Right lobe of liver (tissue), 4 donors: ENCODE measurements around the gene SNED1.

Experiments
- CTCF ChIP-seq, 4 donors: fragments of 200-600 bp in 3 of 4; fragments of 450-650 bp in 1 of 4; IDR thresholded peaks; one replicate each; pipeline versions ENCODE4 v1.5.1 to v1.8.0; 2016 to 2022; ENCODE audit warnings: antibody characterized with exemption in 4 of 4, mild to moderate bottlenecking in 2 of 4
- POLR2A ChIP-seq: fragments of 450-650 bp; IDR thresholded peaks from one replicate; pipeline ENCODE4 v1.6.1; 2017; ENCODE audit warnings: antibody characterized with exemption, mild to moderate bottlenecking
- donor health status: DM: no; HTN: no; CAD: no.
- donor health status: DM: no; HTN: no; CAD: no.
- donor health status: DM: no; HTN: yes; CAD: no.

DNA sequence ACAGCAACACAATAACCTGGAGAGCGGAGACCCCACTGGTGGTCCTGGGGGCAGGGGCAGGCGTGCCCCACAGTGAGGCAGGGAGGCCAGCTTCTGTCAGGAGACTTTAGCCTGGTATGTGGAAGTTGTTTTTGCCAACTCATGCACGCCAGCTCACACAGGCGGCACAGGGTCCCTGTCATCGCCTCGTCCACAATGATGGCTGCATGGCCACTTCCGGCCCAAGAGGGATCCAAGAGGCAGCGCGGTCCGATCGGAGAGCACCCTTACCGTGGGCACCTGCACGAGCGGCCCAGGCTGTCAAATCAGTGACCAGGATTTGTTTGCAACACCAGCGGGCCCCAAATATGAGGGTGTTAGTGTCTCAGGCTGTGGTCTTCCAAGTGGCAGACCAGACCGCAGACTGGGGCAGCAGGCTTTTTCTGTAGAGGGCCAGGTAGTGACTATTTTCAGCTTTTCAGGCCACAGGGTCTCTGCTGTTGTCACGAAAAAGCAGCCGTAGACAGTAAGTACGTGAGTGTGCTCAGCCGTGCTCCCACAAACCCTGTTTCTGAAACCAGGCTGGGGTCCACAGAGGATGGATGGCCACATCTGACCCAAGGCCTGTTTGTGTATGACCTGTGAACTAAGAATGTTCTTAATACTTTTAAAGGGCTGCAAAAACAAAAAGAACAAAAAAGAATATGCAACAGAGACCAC lies 21.2 kb downstream of the SNED1 start:
- no peak for TF ChIP-seq CTCF (IDR thresholded peaks at IDR 0.05)
- TF ChIP-seq POLR2A: no peak
